Dedifferentiated amniotic fluid mesenchymal stem cell (primary cell): ENCODE data around the gene BCOR.

Source experiments
- DNase-seq: peaks from one replicate; pipeline ENCODE4 v3.0.0-alpha.2; 2016; ENCODE audit errors: extremely low spot score

Gene BCOR

GRCh38 chrX:40112996-40113395 lies 15.2 kb upstream of the BCOR start:
- DNase-seq, result no peak

- DNase-seq, result no peak
These were observed 14.1 kb upstream of the BCOR start for GRCh38 chrX:40111868-40112267.

GRCh38 chrX:40109288-40110008 lies 11.7 kb upstream of the BCOR start:
- DNase-seq, result no peak

GRCh38 chrX:40108959-40109287 lies 11.2 kb upstream of the BCOR start:
- no peak for DNase-seq

GRCh38 chrX:40108162-40108958 lies 10.6 kb upstream of the BCOR start:
- no peak for DNase-seq

GRCh38 chrX:40107291-40108161 lies 9.8 kb upstream of the BCOR start:
- no peak for DNase-seq

- no peak for DNase-seq
These were observed 9.0 kb upstream of the BCOR start for GRCh38 chrX:40106676-40107290.

GRCh38 chrX:40105835-40106675 lies 8.3 kb upstream of the BCOR start:
- DNase-seq, result no peak

- no peak for DNase-seq
These were observed 7.5 kb upstream of the BCOR start for GRCh38 chrX:40104985-40105834.

- DNase-seq, result no peak
These were observed 6.8 kb upstream of the BCOR start for GRCh38 chrX:40104630-40104984.

- no peak for DNase-seq
These were observed 6.0 kb upstream of the BCOR start for GRCh38 chrX:40103565-40104323.

GRCh38 chrX:40102393-40103381 lies 4.9 kb upstream of the BCOR start:
- no peak for DNase-seq

GRCh38 chrX:40101430-40101802 lies 3.7 kb upstream of the BCOR start:
- DNase-seq, result no peak

- no peak for DNase-seq
These were observed 3.0 kb upstream of the BCOR start for GRCh38 chrX:40100537-40101429.

- no peak for DNase-seq
These were observed 2.4 kb upstream of the BCOR start for GRCh38 chrX:40100141-40100536.

- DNase-seq, result no peak
These were observed 1.5 kb upstream of the BCOR start for GRCh38 chrX:40099055-40099958.
